ENCODE results near the gene PLEKHS1. TPM values are rescaled to one million over a fixed set of nuclear protein-coding genes. Genes with fewer than 3 reads are reported as not detected.
"Not testable (repeated sequence)": the region's sequence is repeated elsewhere in the genome, so short reads cannot be mapped to it uniquely, and the experiment has no call there.

The PLEKHS1 gene
- total RNA-seq, 2 experiments from 2014 or later = 0.07 TPM; not detected in 1

GRCh38 chr10:113782986-113783704, 31.7 kb downstream of the PLEKHS1 start:
- ATAC-seq = no peak
- Mint-ChIP-seq H3K4me3 (no peak overlapping the region), H3K4me1 (peaks cover 5% of the 10 kb centered on the region), H3K27ac (no peak overlapping the region), H3K27me3 (peaks cover 10% of the 10 kb centered on the region), H3K9me3 (ENCODE audit: low read depth) (no peaks in the 10 kb centered on the region), H3K36me3 (no peaks in the 10 kb centered on the region)
- no peak for DNase-seq
- CTCF ChIA-PET = no interaction called here

GRCh38 chr10:113788604-113789083, 37.2 kb downstream of the PLEKHS1 start:
- peaks cover 26% of the 10 kb centered on the region for H3K27me3 Mint-ChIP-seq
- H3K36me3 Mint-ChIP-seq = no peaks in the 10 kb centered on the region
- no peaks in the 10 kb centered on the region for H3K9me3 Mint-ChIP-seq (ENCODE audit: low read depth)
- CTCF ChIA-PET = no interaction called here
- no peak overlapping the region for H3K27ac Mint-ChIP-seq
- no peak for DNase-seq
- no peaks in the 10 kb centered on the region for H3K4me1 Mint-ChIP-seq
- no peak for ATAC-seq
- H3K4me3 Mint-ChIP-seq = no peak overlapping the region

- no peak for ATAC-seq
- DNase-seq = no peak
- CTCF ChIA-PET = interaction anchor here (0.9 kb wide), 1 partner anchor 311 kb away, joined by 3 read pairs; no protein-coding TSS in a partner anchor
- H3K27ac Mint-ChIP-seq = no peak overlapping the region
- no peaks in the 10 kb centered on the region for H3K4me1 Mint-ChIP-seq
- H3K36me3 Mint-ChIP-seq = no peaks in the 10 kb centered on the region
- H3K27me3 Mint-ChIP-seq = peaks cover 54% of the 10 kb centered on the region
- no peak overlapping the region for H3K4me3 Mint-ChIP-seq
- H3K9me3 Mint-ChIP-seq (ENCODE audit: low read depth) = no peaks in the 10 kb centered on the region
These were observed 40.2 kb downstream of the PLEKHS1 start for GRCh38 chr10:113791691-113792090.

- DNase-seq (no peak), ATAC-seq (no peak)
- no peak overlapping the region for H3K27ac Mint-ChIP-seq
- no peaks in the 10 kb centered on the region for H3K9me3 Mint-ChIP-seq (ENCODE audit: low read depth)
- H3K4me1 Mint-ChIP-seq = no peaks in the 10 kb centered on the region
- no peaks in the 10 kb centered on the region for H3K36me3 Mint-ChIP-seq
- H3K4me3 Mint-ChIP-seq = no peak overlapping the region
- H3K27me3 Mint-ChIP-seq = peaks cover 45% of the 10 kb centered on the region
- CTCF ChIA-PET = interaction anchor here (0.6 to 6.5 kb wide), 2 partner anchors 301 to 1475 kb away, joined by 4 to 54 read pairs; no protein-coding TSS in a partner anchor
These were observed 50.1 kb downstream of the PLEKHS1 start for GRCh38 chr10:113801569-113801968.

GRCh38 chr10:113802997-113803396, 51.5 kb downstream of the PLEKHS1 start:
- peaks cover 33% of the 10 kb centered on the region for H3K27me3 Mint-ChIP-seq
- DNase-seq (no peak), ATAC-seq (no peak)
- no peaks in the 10 kb centered on the region for H3K36me3 Mint-ChIP-seq
- CTCF ChIA-PET = interaction anchor here (1.0 to 6.5 kb wide), 4 partner anchors 124 to 501 kb away, joined by 3 to 54 read pairs (median 4); partner anchors contain the start of gene CASP7
- no peak overlapping the region for H3K4me3 Mint-ChIP-seq
- no peaks in the 10 kb centered on the region for H3K9me3 Mint-ChIP-seq (ENCODE audit: low read depth)
- H3K27ac Mint-ChIP-seq = no peak overlapping the region
- H3K4me1 Mint-ChIP-seq = no peaks in the 10 kb centered on the region

GRCh38 chr10:113806503-113806902, 55.0 kb downstream of the PLEKHS1 start:
- peaks cover 37% of the 10 kb centered on the region for H3K27me3 Mint-ChIP-seq

GRCh38 chr10:113808168-113808567, 56.7 kb downstream of the PLEKHS1 start:
- Mint-ChIP-seq H3K36me3 (no peaks in the 10 kb centered on the region), H3K4me3 (no peak overlapping the region), H3K27me3 (peaks cover 51% of the 10 kb centered on the region), H3K27ac (no peak overlapping the region), H3K9me3 (ENCODE audit: low read depth) (no peaks in the 10 kb centered on the region), H3K4me1 (no peaks in the 10 kb centered on the region)
- CTCF ChIA-PET = no interaction called here
- no peak for ATAC-seq
- DNase-seq = no peak

More at GRCh38 chr10:113806503-113806902, 55.0 kb downstream of the PLEKHS1 start:
- H3K4me3 Mint-ChIP-seq = no peak overlapping the region
- no peak overlapping the region for H3K27ac Mint-ChIP-seq
- CTCF ChIA-PET = no interaction called here
- H3K36me3 Mint-ChIP-seq = no peaks in the 10 kb centered on the region
- no peaks in the 10 kb centered on the region for H3K4me1 Mint-ChIP-seq
- no peaks in the 10 kb centered on the region for H3K9me3 Mint-ChIP-seq (ENCODE audit: low read depth)
- ATAC-seq = no peak
- no peak for DNase-seq

- ATAC-seq; DNase-seq; H3K4me3 Mint-ChIP-seq; H3K36me3 Mint-ChIP-seq; H3K27ac Mint-ChIP-seq; H3K9me3 Mint-ChIP-seq (ENCODE audit: low read depth); H3K4me1 Mint-ChIP-seq; CTCF ChIA-PET: not testable (repeated sequence)
- peaks cover 31% of the 10 kb centered on the region for H3K27me3 Mint-ChIP-seq
These were observed 63.2 kb downstream of the PLEKHS1 start for GRCh38 chr10:113814700-113815099.

GRCh38 chr10:113819989-113820388, 68.5 kb downstream of the PLEKHS1 start:
- Mint-ChIP-seq H3K9me3 (ENCODE audit: low read depth) (no peaks in the 10 kb centered on the region), H3K27ac (no peak overlapping the region), H3K4me1 (no peaks in the 10 kb centered on the region), H3K27me3 (peaks cover 12% of the 10 kb centered on the region), H3K36me3 (no peaks in the 10 kb centered on the region), H3K4me3 (no peak overlapping the region)
- ATAC-seq (no peak), DNase-seq (no peak)
- CTCF ChIA-PET = no interaction called here

- Mint-ChIP-seq H3K36me3 (no peaks in the 10 kb centered on the region), H3K27me3 (peaks cover 12% of the 10 kb centered on the region), H3K27ac (no peak overlapping the region), H3K4me3 (no peak overlapping the region), H3K9me3 (ENCODE audit: low read depth) (no peaks in the 10 kb centered on the region), H3K4me1 (no peaks in the 10 kb centered on the region)
- CTCF ChIA-PET = no interaction called here
- no peak for DNase-seq
- ATAC-seq = no peak
These were observed 69.0 kb downstream of the PLEKHS1 start for GRCh38 chr10:113820507-113820906.

- H3K9me3 Mint-ChIP-seq (ENCODE audit: low read depth); H3K4me1 Mint-ChIP-seq; ATAC-seq; H3K4me3 Mint-ChIP-seq; H3K36me3 Mint-ChIP-seq; CTCF ChIA-PET; DNase-seq; H3K27ac Mint-ChIP-seq: not testable (repeated sequence)
- H3K27me3 Mint-ChIP-seq = peaks cover 12% of the 10 kb centered on the region
These were observed 69.8 kb downstream of the PLEKHS1 start for GRCh38 chr10:113821306-113821705.

GRCh38 chr10:113822174-113822573, 70.7 kb downstream of the PLEKHS1 start:
- no peaks in the 10 kb centered on the region for H3K36me3 Mint-ChIP-seq
- CTCF ChIA-PET = no interaction called here
- H3K27me3 Mint-ChIP-seq = peaks cover 12% of the 10 kb centered on the region
- no peak overlapping the region for H3K27ac Mint-ChIP-seq
- DNase-seq = no peak
- ATAC-seq = no peak
- H3K4me3 Mint-ChIP-seq = no peak overlapping the region
- no peaks in the 10 kb centered on the region for H3K4me1 Mint-ChIP-seq
- no peaks in the 10 kb centered on the region for H3K9me3 Mint-ChIP-seq (ENCODE audit: low read depth)

GRCh38 chr10:113823389-113823788, 71.9 kb downstream of the PLEKHS1 start:
- Mint-ChIP-seq H3K4me3 (no peak overlapping the region), H3K4me1 (no peaks in the 10 kb centered on the region), H3K27ac (no peak overlapping the region), H3K36me3 (no peaks in the 10 kb centered on the region), H3K9me3 (ENCODE audit: low read depth) (no peaks in the 10 kb centered on the region), H3K27me3 (peaks cover 12% of the 10 kb centered on the region)
- no peak for DNase-seq
- CTCF ChIA-PET = no interaction called here
- ATAC-seq = no peak

- H3K36me3 Mint-ChIP-seq = no peaks in the 10 kb centered on the region
- peaks cover 16% of the 10 kb centered on the region for H3K27me3 Mint-ChIP-seq
- CTCF ChIA-PET = no interaction called here
- H3K9me3 Mint-ChIP-seq (ENCODE audit: low read depth) = no peaks in the 10 kb centered on the region
- no peaks in the 10 kb centered on the region for H3K4me1 Mint-ChIP-seq
- ATAC-seq = no peak
- DNase-seq = no peak
- H3K4me3 Mint-ChIP-seq = no peak overlapping the region
- no peak overlapping the region for H3K27ac Mint-ChIP-seq
These were observed 74.3 kb downstream of the PLEKHS1 start for GRCh38 chr10:113825791-113826190.

Data from activated CD8-positive, alpha-beta memory T cell treated with anti-CD3 and anti-CD28 coated beads, Interleukin-2, amount 10 ng/mL, durations not matched to agents 7 days and 5 days (primary cell).